Keratinocyte (primary cell): ENCODE data around the gene TGFB1I1. TPM values are rescaled to one million over a fixed set of nuclear protein-coding genes. Genes with fewer than 3 reads are reported as not detected.

Source experiments
- DNase-seq: peaks from one replicate; pipeline ENCODE4 v3.0.0-alpha.2; 2011; ENCODE audit warnings: low read depth, missing footprints, low spot score
- FAIRE-seq: peaks from 2 replicates; lab custom pipeline; 2011; peaks lifted over from hg19 to GRCh38; lab: Jason Lieb, UNC
- H2AFZ ChIP-seq: 2 replicates; pipeline ENCODE4 v1.6.0; 2012; ENCODE audit warnings: low read length, control low read depth, inconsistent platforms; ENCODE audit not compliant: control insufficient read depth
- H3K27ac ChIP-seq: 2 replicates; pipeline ENCODE4 v1.5.1; 2011; ENCODE audit warnings: low read length; ENCODE audit not compliant: control insufficient read depth, insufficient read depth
- H3K27me3 ChIP-seq: 3 replicates; pipeline ENCODE4 v1.6.0; 2011; ENCODE audit warnings: low read length; ENCODE audit not compliant: control insufficient read depth, insufficient read depth; ENCODE audit errors: extremely low read depth
- H3K36me3 ChIP-seq, 2 experiments: 2 replicates in 1 of 2; 3 replicates in 1 of 2; pipeline ENCODE4 v1.5.1; 2011; ENCODE audit warnings: low read length in 2 of 2, mild to moderate bottlenecking in 1 of 2; ENCODE audit not compliant: control insufficient read depth in 2 of 2, insufficient read depth in 2 of 2; ENCODE audit errors: extremely low read depth in 1 of 2
- H3K4me1 ChIP-seq: 3 replicates; pipeline ENCODE4 v1.5.1; 2011; ENCODE audit warnings: low read length; ENCODE audit not compliant: control insufficient read depth, insufficient read depth; ENCODE audit errors: extremely low read depth
- H3K4me2 ChIP-seq: 3 replicates; pipeline ENCODE4 v1.6.0; 2011; ENCODE audit warnings: low read depth, low read length; ENCODE audit not compliant: control insufficient read depth, insufficient read depth; ENCODE audit errors: extremely low read depth
- H3K4me3 ChIP-seq, 3 experiments: fragments of 200-600 bp in 1 of 3; sonication (generic) in 1 of 3; 2 replicates in 2 of 3; 3 replicates in 1 of 3; pipeline ENCODE4 v1.5.1; 2011 to 2016; ENCODE audit warnings: low read length in 3 of 3, mild to moderate bottlenecking in 3 of 3, control low read depth in 2 of 3, inconsistent platforms in 1 of 3, low read depth in 1 of 3, mixed read lengths in 1 of 3, mixed run types in 1 of 3, moderate library complexity in 1 of 3; ENCODE audit not compliant: control insufficient read depth in 2 of 3, insufficient read depth in 2 of 3; ENCODE audit errors: extremely low read depth in 1 of 3
- H3K79me2 ChIP-seq: 2 replicates; pipeline ENCODE4 v1.6.0; 2012; ENCODE audit warnings: low read length; ENCODE audit not compliant: control insufficient read depth, insufficient read depth
- H3K9ac ChIP-seq: 3 replicates; pipeline ENCODE4 v1.6.0; 2011; ENCODE audit warnings: low read length; ENCODE audit not compliant: control insufficient read depth, insufficient read depth; ENCODE audit errors: extremely low read depth
- H3K9me1 ChIP-seq: 3 replicates; pipeline ENCODE4 v1.6.0; 2011; ENCODE audit warnings: low read length; ENCODE audit not compliant: control insufficient read depth, insufficient read depth; ENCODE audit errors: extremely low read depth
- H3K9me3 ChIP-seq: 2 replicates; pipeline ENCODE4 v1.5.1; 2012; ENCODE audit warnings: low read depth, low read length; ENCODE audit not compliant: control insufficient read depth
- H4K20me1 ChIP-seq: 3 replicates; pipeline ENCODE4 v1.6.0; 2011; ENCODE audit warnings: low read length; ENCODE audit not compliant: control insufficient read depth, insufficient read depth; ENCODE audit errors: extremely low read depth
- EZH2 ChIP-seq: IDR thresholded peaks from one replicate; pipeline ENCODE4 v1.6.1; 2012; ENCODE audit warnings: inconsistent platforms, mild to moderate bottlenecking, low read length, moderate library complexity
- dilution Hi-C: fragments of 300-500 bp; cut with MboI; formaldehyde crosslinking; loops from one replicate; pipeline ENCODE4 v1.7.0; 2020; ENCODE audit warnings: low sequenced_read_pairs; ENCODE audit not compliant: extremely low pct_ligation_motif_present
- polyA plus RNA-seq, 5 experiments: library from polyadenylated mRNA; depleted of rRNA in 3 of 5; stranded (reverse) in 3 of 5; stranded (forward) in 1 of 5; unstranded in 1 of 5; fragments of >200 nt; gene quantifications; 1 replicate in 1 of 5; 2 replicates in 3 of 5; 3 replicates in 1 of 5; pipeline versions ENCODE4 v1.2.1 to v1.2.3, GENCODE V29; 2011 to 2012; ENCODE audit warnings: missing spikeins in 2 of 5, low read depth in 1 of 5, low replicate concordance in 1 of 5
- TF ChIP-seq, protein P1 (sequence below), 3 experiments: IDR thresholded peaks in 1 of 3; conservative IDR thresholded peaks in 1 of 3; optimal IDR thresholded peaks in 1 of 3; 2 replicates in 2 of 3; 3 replicates in 1 of 3; pipeline versions ENCODE3 to v1.5.1; 2011; ENCODE audit warnings: low read length in 3 of 3, mild to moderate bottlenecking in 3 of 3, moderate library complexity in 2 of 3, control low read depth in 1 of 3, inconsistent platforms in 1 of 3; ENCODE audit not compliant: insufficient read depth in 2 of 3; ENCODE audit errors: extremely low read depth in 1 of 3

TGFB1I1 gene
- polyA plus RNA-seq, 1 donor (not counting 4 experiments of a cell fraction or from before 2014, with no cell fraction given): 3.7 TPM

- Histone ChIP-seq H3K4me2 (no peak overlapping the region), H3K9me1 (no peaks in the 10 kb centered on the region), H3K27me3 (no peaks in the 10 kb centered on the region), H3K36me3 (no peaks in the 10 kb centered on the region), H2AFZ (no peak overlapping the region), H3K9me3 (no peaks in the 10 kb centered on the region), H3K4me1 (no peaks in the 10 kb centered on the region), H3K79me2 (no peaks in the 10 kb centered on the region), H4K20me1 (no peaks in the 10 kb centered on the region), H3K27ac (no peak overlapping the region), H3K9ac (no peak overlapping the region), H3K4me3 (no peak overlapping the region)
- TF ChIP-seq, protein P1, sequence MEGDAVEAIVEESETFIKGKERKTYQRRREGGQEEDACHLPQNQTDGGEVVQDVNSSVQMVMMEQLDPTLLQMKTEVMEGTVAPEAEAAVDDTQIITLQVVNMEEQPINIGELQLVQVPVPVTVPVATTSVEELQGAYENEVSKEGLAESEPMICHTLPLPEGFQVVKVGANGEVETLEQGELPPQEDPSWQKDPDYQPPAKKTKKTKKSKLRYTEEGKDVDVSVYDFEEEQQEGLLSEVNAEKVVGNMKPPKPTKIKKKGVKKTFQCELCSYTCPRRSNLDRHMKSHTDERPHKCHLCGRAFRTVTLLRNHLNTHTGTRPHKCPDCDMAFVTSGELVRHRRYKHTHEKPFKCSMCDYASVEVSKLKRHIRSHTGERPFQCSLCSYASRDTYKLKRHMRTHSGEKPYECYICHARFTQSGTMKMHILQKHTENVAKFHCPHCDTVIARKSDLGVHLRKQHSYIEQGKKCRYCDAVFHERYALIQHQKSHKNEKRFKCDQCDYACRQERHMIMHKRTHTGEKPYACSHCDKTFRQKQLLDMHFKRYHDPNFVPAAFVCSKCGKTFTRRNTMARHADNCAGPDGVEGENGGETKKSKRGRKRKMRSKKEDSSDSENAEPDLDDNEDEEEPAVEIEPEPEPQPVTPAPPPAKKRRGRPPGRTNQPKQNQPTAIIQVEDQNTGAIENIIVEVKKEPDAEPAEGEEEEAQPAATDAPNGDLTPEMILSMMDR (optimal IDR thresholded peaks at IDR 0.05 in 1 of 3, IDR thresholded peaks at IDR 0.05 in 1 of 3, conservative IDR thresholded peaks at IDR 0.05 in 1 of 3; ENCODE audit: extremely low read depth in 1 of 3, insufficient read depth in 2 of 3, low read length in 3 of 3): no peak
- no peak for TF ChIP-seq EZH2
- FAIRE-seq (no peak), DNase-seq (no peak)
- dilution Hi-C loops: no loop called here
Measured at GRCh38 chr16:31439519-31439918, 32.4 kb upstream of the TGFB1I1 start.

- Histone ChIP-seq H3K4me2 (no peak overlapping the region), H3K4me3 (no peak overlapping the region), H3K36me3 (no peaks in the 10 kb centered on the region), H3K79me2 (no peaks in the 10 kb centered on the region), H2AFZ (no peak overlapping the region), H3K4me1 (no peaks in the 10 kb centered on the region), H3K9me1 (no peaks in the 10 kb centered on the region), H3K9ac (no peak overlapping the region), H3K9me3 (no peaks in the 10 kb centered on the region), H3K27ac (no peak overlapping the region), H3K27me3 (no peaks in the 10 kb centered on the region), H4K20me1 (no peaks in the 10 kb centered on the region)
- no peak for DNase-seq
- no peak for TF ChIP-seq EZH2
- TF ChIP-seq, protein P1 (optimal IDR thresholded peaks at IDR 0.05 in 1 of 3, IDR thresholded peaks at IDR 0.05 in 1 of 3, conservative IDR thresholded peaks at IDR 0.05 in 1 of 3; ENCODE audit: extremely low read depth in 1 of 3, insufficient read depth in 2 of 3, low read length in 3 of 3): no peak
- dilution Hi-C loops: no loop called here
- no peak for FAIRE-seq
Measured at GRCh38 chr16:31440516-31441184, 31.3 kb upstream of the TGFB1I1 start.
